ENCODE measurements around the gene HS6ST3.

The HS6ST3 gene

DNA sequence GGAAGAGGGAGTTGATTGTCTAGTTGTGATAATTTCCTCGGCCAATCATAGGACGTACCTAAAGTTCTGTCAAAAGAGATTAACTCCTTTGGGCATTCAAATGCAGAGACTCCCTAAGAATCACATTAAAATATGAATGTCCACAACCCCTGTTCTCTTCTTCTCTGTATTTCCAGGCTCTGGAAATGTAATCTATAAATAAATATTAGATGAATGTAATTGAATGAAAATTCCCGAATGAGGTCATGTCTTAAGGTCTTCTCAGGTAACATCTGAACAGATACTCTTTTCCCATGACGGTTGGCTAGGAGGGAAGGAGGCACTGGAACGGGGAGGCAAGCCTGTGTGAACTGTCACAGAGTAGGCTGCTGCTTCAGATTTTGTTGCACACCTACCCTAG, 759.2 kb downstream of the HS6ST3 start:
- Histone ChIP-seq H3K14ac (ENCODE audit: low read length in 2 of 2) (no peak overlapping the region), H3K27me3 (ENCODE audit: control insufficient read depth in 1 of 2, insufficient read depth in 1 of 2, low read length in 2 of 2) (no peaks in the 10 kb centered on the region), H3K36me3 (ENCODE audit: control insufficient read depth in 1 of 2, insufficient read depth in 2 of 2, low read depth in 1 of 2, low read length in 2 of 2) (no peaks in the 10 kb centered on the region)

DNA sequence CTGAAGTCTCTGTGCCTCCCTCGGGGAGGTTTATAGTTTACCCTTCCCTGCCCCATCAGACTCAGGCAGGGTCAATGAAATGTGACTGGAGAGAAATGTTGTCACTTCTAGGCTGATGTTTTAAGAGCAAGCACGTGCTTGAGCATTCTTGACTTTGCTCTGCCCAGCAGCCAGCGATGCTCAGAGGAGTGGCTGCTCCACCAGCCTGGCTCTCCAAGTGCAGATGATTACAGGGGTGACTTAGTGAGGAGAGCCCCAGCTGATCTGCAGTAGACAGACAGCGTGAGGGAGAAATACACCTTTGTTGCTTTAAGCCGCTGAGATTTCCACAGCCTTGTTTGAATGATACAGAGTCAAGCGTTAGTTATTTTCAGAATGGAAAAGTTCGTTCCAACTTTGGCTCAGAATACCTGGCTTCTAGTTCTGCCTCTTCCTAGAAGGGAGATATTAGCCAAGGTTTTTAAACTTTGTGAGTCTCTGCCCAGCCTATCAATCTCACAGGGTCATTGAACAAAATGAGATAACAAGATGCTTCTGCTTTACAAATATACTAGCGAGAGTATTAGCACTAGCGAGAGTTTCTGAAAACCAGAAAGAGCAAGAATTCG, 760.7 kb downstream of the HS6ST3 start:
- Histone ChIP-seq H3K79me1 (replicated peaks; ENCODE audit: low read length, poor library complexity, severe bottlenecking) (no peaks in the 10 kb centered on the region), H3K27ac (ENCODE audit: low read length, poor library complexity, severe bottlenecking) (no peak overlapping the region), H3K14ac (ENCODE audit: low read length in 2 of 2) (no peak overlapping the region), H3K18ac (ENCODE audit: low read depth in 1 of 2, low read length in 2 of 2) (no peak overlapping the region), H3K4me2 (ENCODE audit: low read length, poor library complexity, severe bottlenecking) (no peak overlapping the region), H2BK15ac (ENCODE audit: low read depth, poor library complexity, severe bottlenecking) (no peak overlapping the region), H2BK120ac (ENCODE audit: low read depth, low read length) (no peak overlapping the region), H2AFZ (ENCODE audit: low read depth, low read length) (no peak overlapping the region), H3K27me3 (ENCODE audit: control insufficient read depth in 1 of 2, insufficient read depth in 1 of 2, low read length in 2 of 2) (no peaks in the 10 kb centered on the region), H2BK12ac (ENCODE audit: low read length in 2 of 2) (no peak overlapping the region), H2AK5ac (ENCODE audit: low read length, severe bottlenecking) (no peak overlapping the region), H3K36me3 (ENCODE audit: control insufficient read depth in 1 of 2, insufficient read depth in 2 of 2, low read depth in 1 of 2, low read length in 2 of 2) (no peaks in the 10 kb centered on the region), H3K4me3 (ENCODE audit: insufficient read depth in 1 of 2, low read depth in 1 of 2, low read length in 2 of 2) (no peak overlapping the region), H2BK5ac (ENCODE audit: low read depth, low read length, poor library complexity, severe bottlenecking) (no peak overlapping the region), H3K4ac (ENCODE audit: low read depth in 1 of 2, low read length in 2 of 2) (no peak overlapping the region), H3K23ac (ENCODE audit: low read length in 2 of 2) (no peak overlapping the region), H3K9me3 (ENCODE audit: control insufficient read depth, low read length) (peaks cover 7% of the 10 kb centered on the region), H3K9ac (ENCODE audit: low read length) (no peak overlapping the region), H4K91ac (ENCODE audit: low read length) (no peak overlapping the region), H3K4me1 (ENCODE audit: control insufficient read depth, insufficient read depth, low read depth, low read length) (no peaks in the 10 kb centered on the region), H4K8ac (ENCODE audit: low read length) (no peak overlapping the region)
- 84% methylated on average over 9 of the region's 10 CpGs for WGBS
- DNase-seq: no peak

More for the DNA sequence above, 759.2 kb downstream of the HS6ST3 start:
- H2BK12ac ChIP-seq (ENCODE audit: low read length in 2 of 2): no peak overlapping the region
- no peak overlapping the region for H2AFZ ChIP-seq (ENCODE audit: low read depth, low read length)
- H3K4me1 ChIP-seq (ENCODE audit: control insufficient read depth, insufficient read depth, low read depth, low read length): no peaks in the 10 kb centered on the region
- no peak overlapping the region for H3K18ac ChIP-seq (ENCODE audit: low read depth in 1 of 2, low read length in 2 of 2)
- H3K9ac ChIP-seq (ENCODE audit: low read length): no peak overlapping the region
- H4K91ac ChIP-seq (ENCODE audit: low read length): no peak overlapping the region
- no peak overlapping the region for H2AK5ac ChIP-seq (ENCODE audit: low read length, severe bottlenecking)
- H3K4me2 ChIP-seq (ENCODE audit: low read length, poor library complexity, severe bottlenecking): no peak overlapping the region
- no peak overlapping the region for H2BK5ac ChIP-seq (ENCODE audit: low read depth, low read length, poor library complexity, severe bottlenecking)
- H4K8ac ChIP-seq (ENCODE audit: low read length): no peak overlapping the region
- DNase-seq: no peak
- 100% methylated on average over 1 of the region's 5 CpGs for WGBS
- H2BK15ac ChIP-seq (ENCODE audit: low read depth, poor library complexity, severe bottlenecking): no peak overlapping the region
- H3K79me1 ChIP-seq (replicated peaks; ENCODE audit: low read length, poor library complexity, severe bottlenecking): no peaks in the 10 kb centered on the region
- H3K4ac ChIP-seq (ENCODE audit: low read depth in 1 of 2, low read length in 2 of 2): no peak overlapping the region
- peaks cover 7% of the 10 kb centered on the region for H3K9me3 ChIP-seq (ENCODE audit: control insufficient read depth, low read length)
- H3K4me3 ChIP-seq (ENCODE audit: insufficient read depth in 1 of 2, low read depth in 1 of 2, low read length in 2 of 2): no peak overlapping the region
- no peak overlapping the region for H2BK120ac ChIP-seq (ENCODE audit: low read depth, low read length)
- no peak overlapping the region for H3K23ac ChIP-seq (ENCODE audit: low read length in 2 of 2)
- no peak overlapping the region for H3K27ac ChIP-seq (ENCODE audit: low read length, poor library complexity, severe bottlenecking)

DNA sequence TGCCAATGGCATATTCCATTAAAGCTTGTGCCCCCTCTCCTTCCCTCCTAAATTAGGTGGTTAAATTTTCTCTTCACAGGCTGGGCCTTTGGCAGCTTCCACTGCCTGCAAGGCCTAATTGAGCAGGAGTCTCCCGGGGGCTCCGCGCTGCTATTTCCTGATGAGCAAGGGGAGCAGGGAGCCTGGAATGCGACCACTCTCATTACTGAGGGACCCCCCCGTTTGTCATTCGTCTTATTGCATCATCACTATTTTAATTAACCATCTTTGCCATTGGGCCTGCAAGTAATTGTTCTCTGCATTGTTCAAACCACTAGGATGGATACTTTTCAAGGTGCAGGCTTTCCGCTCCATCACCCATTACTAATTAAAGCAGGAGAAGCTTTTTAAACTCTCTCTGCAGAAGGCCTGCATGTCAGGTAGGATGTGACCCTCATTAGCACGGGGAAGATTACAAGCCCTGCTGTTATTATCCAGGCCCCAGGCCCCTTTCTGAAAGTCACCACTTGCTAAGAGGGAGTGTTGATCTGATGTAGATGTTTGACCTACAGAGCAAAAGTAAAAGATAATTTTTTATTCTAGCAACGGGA, 762.0 kb downstream of the HS6ST3 start:
- no peak overlapping the region for H2BK5ac ChIP-seq (ENCODE audit: low read depth, low read length, poor library complexity, severe bottlenecking)
- H3K4me1 ChIP-seq (ENCODE audit: control insufficient read depth, insufficient read depth, low read depth, low read length): no peaks in the 10 kb centered on the region
- H3K79me1 ChIP-seq (replicated peaks; ENCODE audit: low read length, poor library complexity, severe bottlenecking): no peaks in the 10 kb centered on the region
- no peak overlapping the region for H2BK15ac ChIP-seq (ENCODE audit: low read depth, poor library complexity, severe bottlenecking)
- no peak overlapping the region for H2BK120ac ChIP-seq (ENCODE audit: low read depth, low read length)
- H4K8ac ChIP-seq (ENCODE audit: low read length): no peak overlapping the region
- H2BK12ac ChIP-seq (ENCODE audit: low read length in 2 of 2): no peak overlapping the region
- H3K14ac ChIP-seq (ENCODE audit: low read length in 2 of 2): no peak overlapping the region
- no peaks in the 10 kb centered on the region for H3K27me3 ChIP-seq (ENCODE audit: control insufficient read depth in 1 of 2, insufficient read depth in 1 of 2, low read length in 2 of 2)
- no peak overlapping the region for H3K18ac ChIP-seq (ENCODE audit: low read depth in 1 of 2, low read length in 2 of 2)
- H3K36me3 ChIP-seq (ENCODE audit: control insufficient read depth in 1 of 2, insufficient read depth in 2 of 2, low read depth in 1 of 2, low read length in 2 of 2): no peaks in the 10 kb centered on the region
- no peak overlapping the region for H2AK5ac ChIP-seq (ENCODE audit: low read length, severe bottlenecking)
- no peak overlapping the region for H3K4ac ChIP-seq (ENCODE audit: low read depth in 1 of 2, low read length in 2 of 2)
- peaks cover 7% of the 10 kb centered on the region for H3K9me3 ChIP-seq (ENCODE audit: control insufficient read depth, low read length)
- H3K4me2 ChIP-seq (ENCODE audit: low read length, poor library complexity, severe bottlenecking): no peak overlapping the region
- no peak overlapping the region for H3K9ac ChIP-seq (ENCODE audit: low read length)
- H3K4me3 ChIP-seq (ENCODE audit: insufficient read depth in 1 of 2, low read depth in 1 of 2, low read length in 2 of 2): no peak overlapping the region
- H3K23ac ChIP-seq (ENCODE audit: low read length in 2 of 2): no peak overlapping the region
- no peak overlapping the region for H4K91ac ChIP-seq (ENCODE audit: low read length)
- H3K27ac ChIP-seq (ENCODE audit: low read length, poor library complexity, severe bottlenecking): no peak overlapping the region
- DNase-seq: no peak
- H2AFZ ChIP-seq (ENCODE audit: low read depth, low read length): no peak overlapping the region
- WGBS: 66% methylated on average over 9 of the region's 9 CpGs

GRCh38 chr13:96858133-96858826, 768.4 kb downstream of the HS6ST3 start:
- Histone ChIP-seq H3K4me1 (ENCODE audit: control insufficient read depth, insufficient read depth, low read depth, low read length) (no peaks in the 10 kb centered on the region), H3K27me3 (ENCODE audit: control insufficient read depth in 1 of 2, insufficient read depth in 1 of 2, low read length in 2 of 2) (no peaks in the 10 kb centered on the region), H3K9ac (ENCODE audit: low read length) (no peak overlapping the region), H2AFZ (ENCODE audit: low read depth, low read length) (no peak overlapping the region), H4K8ac (ENCODE audit: low read length) (no peak overlapping the region), H3K27ac (ENCODE audit: low read length, poor library complexity, severe bottlenecking) (no peak overlapping the region), H3K4ac (ENCODE audit: low read depth in 1 of 2, low read length in 2 of 2) (no peak overlapping the region), H3K14ac (ENCODE audit: low read length in 2 of 2) (no peak overlapping the region), H3K9me3 (ENCODE audit: control insufficient read depth, low read length) (no peaks in the 10 kb centered on the region), H3K4me2 (ENCODE audit: low read length, poor library complexity, severe bottlenecking) (no peak overlapping the region), H3K18ac (ENCODE audit: low read depth in 1 of 2, low read length in 2 of 2) (no peak overlapping the region), H4K91ac (ENCODE audit: low read length) (no peak overlapping the region), H2BK120ac (ENCODE audit: low read depth, low read length) (no peak overlapping the region), H2BK12ac (ENCODE audit: low read length in 2 of 2) (no peak overlapping the region), H3K79me1 (replicated peaks; ENCODE audit: low read length, poor library complexity, severe bottlenecking) (no peaks in the 10 kb centered on the region), H2AK5ac (ENCODE audit: low read length, severe bottlenecking) (no peak overlapping the region), H3K36me3 (ENCODE audit: control insufficient read depth in 1 of 2, insufficient read depth in 2 of 2, low read depth in 1 of 2, low read length in 2 of 2) (no peaks in the 10 kb centered on the region), H2BK5ac (ENCODE audit: low read depth, low read length, poor library complexity, severe bottlenecking) (no peak overlapping the region), H3K4me3 (ENCODE audit: insufficient read depth in 1 of 2, low read depth in 1 of 2, low read length in 2 of 2) (no peak overlapping the region), H2BK15ac (ENCODE audit: low read depth, poor library complexity, severe bottlenecking) (no peak overlapping the region), H3K23ac (ENCODE audit: low read length in 2 of 2) (no peak overlapping the region)
- no peak for DNase-seq
- 88% methylated on average over 1 of the region's 1 CpG for WGBS
